Activated CD4-positive, CD25-positive, alpha-beta regulatory T cell treated with anti-CD3 and anti-CD28 coated beads, Interleukin-2, amount 50 U/mL, for 72 hours (primary cell): ENCODE measurements around the gene MAD1L1.

Source experiments
- DNase-seq: peaks from one replicate; pipeline ENCODE4 v3.0.0; 2021

The MAD1L1 gene

DNA sequence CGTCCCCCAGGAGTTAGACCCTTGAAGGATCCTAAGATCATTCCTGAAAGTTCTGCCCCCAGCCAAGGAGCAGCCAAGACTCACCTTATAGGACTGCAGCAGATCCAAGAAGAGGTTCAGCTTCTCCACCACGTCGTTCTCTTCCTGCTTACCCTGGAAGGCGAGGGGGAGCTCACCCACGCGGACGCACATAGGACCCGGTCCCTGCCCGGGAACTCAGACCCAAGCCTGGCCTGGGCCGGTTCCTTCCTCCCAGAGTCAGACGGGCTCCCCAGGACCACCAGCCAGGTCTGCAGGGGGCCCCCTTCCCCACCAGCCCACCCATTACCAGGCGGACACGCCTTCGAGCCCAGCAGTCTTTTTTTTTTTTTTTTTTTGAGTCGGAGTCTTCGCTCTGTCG, 24.9 kb upstream of the MAD1L1 start:
- no peak for DNase-seq

DNA sequence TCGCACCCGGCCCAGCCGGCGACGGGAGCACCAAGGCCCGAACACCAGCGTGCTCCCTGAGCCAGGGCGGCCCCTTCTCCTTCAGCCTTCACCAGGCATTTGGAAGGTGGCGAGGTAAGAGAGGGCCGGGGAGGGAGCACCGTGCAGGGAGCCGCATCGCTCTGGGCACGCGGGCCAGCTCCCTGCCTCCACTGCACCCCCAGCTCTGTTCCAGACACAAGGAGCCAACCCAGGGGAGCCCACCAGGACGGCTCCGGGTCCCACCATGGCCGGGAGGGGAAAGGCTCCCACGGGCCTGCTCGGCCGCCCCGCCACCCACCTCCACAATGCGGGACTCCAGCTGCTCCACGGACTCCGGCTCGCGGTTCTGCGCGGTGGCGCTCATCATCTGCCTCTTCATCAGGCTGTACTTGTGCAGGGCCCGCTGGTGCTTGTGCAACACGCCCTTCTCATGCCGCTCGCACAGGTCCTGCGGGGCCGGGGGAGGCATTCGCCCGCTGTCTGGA, 24.4 kb upstream of the MAD1L1 start:
- DNase-seq = no peak

DNA sequence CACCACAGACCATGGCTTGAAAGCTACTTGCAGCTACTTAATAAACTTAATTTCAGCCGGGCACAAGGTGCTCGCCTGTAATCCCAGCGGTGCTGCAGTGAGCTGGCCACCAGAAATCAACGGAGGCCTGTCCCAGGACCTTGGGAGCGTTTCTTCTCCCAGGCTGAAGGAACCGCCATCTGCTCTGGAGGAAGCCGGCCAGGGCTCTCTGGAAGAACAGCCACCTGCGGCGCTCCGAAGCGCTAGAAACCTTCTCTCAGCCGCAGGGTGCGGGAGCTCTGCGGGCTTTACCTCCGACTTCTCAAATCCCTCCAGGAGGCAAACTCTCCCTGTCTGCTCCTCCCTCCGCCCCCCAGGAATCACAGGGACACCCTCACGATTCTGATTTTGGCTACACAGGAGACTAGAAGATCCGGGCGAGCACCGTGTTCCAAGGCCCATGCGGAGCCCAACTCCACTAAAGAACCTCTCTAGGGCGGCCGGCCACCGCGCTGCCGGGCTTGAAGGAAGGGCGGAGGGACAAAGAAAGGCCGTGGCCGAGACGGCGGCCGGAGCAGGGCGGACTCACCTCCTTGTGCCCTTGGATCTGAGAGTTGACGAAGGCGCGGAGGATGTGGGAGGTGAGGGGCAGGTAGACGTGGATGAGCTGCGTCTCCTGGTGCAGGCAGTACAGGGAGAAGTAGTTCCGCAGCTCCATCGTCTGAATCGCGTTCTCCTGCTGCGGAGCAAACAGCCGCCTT, 23.7 kb upstream of the MAD1L1 start:
- DNase-seq = no peak

- DNase-seq = no peak
Measured at GRCh38 chr7:2255145-2256139, 22.7 kb upstream of the MAD1L1 start.

GRCh38 chr7:2254429-2255144, 21.8 kb upstream of the MAD1L1 start:
- no peak for DNase-seq

DNA sequence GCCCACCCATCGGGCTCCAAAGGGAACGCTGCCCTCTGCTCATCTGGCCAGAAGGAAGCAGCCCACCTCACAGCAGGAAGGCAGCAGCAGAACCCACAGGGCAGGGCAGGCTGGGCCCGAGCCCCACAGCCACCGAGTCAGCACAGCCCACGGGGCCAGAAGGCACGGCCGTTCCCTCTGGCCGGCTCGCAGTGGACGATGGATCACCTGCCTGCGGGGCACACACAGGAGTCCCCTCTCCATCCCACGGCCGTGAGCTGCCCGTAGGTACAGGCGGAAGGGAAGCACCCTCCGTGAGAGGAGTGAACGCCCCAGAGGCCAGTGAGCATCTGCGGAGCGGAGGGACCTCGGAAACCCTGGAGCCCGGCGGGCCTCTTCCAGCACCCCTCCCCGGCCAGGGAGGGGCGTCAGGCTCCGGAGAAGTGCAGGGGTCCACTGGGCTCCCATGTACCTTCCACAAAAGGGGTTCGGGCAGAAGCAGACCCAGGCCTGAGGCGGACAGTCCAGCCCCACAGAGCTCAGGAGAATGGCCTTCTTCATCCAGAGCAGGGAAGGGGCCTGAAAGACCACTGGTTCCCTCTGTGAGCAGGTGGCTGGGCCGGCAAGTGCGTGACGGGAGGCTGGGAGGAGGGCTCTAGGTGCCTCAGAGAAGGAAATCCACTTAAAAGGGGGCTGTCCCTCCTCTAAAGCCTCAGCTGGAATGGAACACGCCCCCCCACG, 20.9 kb upstream of the MAD1L1 start:
- no peak for DNase-seq

- no peak for DNase-seq
Measured at GRCh38 chr7:2253021-2253420, 20.3 kb upstream of the MAD1L1 start.

GRCh38 chr7:2251841-2252771, 19.4 kb upstream of the MAD1L1 start:
- no peak for DNase-seq

DNA sequence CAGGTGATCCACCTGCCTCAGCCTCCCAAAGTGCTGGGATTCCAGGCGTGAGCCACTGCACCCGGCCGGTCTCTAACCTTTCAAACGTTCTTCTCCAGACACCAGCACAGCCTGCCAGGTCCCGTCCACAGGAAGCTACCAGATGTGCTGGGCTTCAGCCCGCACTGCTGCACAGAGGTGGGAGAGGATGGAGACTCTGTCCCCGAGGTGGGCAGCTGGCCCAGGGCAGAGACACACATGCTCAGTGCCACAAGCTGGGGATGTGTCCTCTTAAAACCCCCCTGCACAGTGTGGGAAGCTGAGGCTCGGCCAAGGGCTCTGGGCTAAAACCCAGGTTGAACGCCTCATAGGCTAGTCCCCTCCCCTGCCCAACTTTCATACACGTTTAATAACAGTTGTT, 18.6 kb upstream of the MAD1L1 start:
- no peak for DNase-seq

DNA sequence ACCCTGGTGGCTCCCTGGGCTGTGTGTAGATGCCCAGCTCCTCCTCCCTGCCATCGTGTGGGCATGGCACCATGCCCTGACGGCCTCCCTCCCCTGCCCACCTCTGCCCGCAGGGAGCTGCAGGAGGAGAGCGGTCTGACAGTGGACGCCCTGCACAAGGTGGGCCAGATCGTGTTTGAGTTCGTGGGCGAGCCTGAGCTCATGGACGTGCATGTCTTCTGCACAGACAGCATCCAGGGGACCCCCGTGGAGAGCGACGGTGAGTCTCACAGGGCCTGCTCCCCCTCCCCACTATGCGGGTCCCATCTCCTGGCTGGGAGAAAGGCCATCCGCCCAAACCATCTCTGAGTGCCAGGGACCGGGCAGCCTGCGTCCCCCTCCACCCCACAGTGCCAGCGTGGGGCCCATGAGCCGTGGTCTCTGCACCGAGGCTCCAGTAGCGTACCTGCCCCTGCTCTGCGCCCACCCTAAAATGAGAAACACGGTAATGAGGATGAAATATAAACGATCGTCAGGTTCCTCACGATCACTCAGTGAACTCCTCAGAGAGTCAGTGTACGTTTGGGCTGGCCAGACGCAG, 17.1 kb upstream of the MAD1L1 start:
- no peak for DNase-seq

DNA sequence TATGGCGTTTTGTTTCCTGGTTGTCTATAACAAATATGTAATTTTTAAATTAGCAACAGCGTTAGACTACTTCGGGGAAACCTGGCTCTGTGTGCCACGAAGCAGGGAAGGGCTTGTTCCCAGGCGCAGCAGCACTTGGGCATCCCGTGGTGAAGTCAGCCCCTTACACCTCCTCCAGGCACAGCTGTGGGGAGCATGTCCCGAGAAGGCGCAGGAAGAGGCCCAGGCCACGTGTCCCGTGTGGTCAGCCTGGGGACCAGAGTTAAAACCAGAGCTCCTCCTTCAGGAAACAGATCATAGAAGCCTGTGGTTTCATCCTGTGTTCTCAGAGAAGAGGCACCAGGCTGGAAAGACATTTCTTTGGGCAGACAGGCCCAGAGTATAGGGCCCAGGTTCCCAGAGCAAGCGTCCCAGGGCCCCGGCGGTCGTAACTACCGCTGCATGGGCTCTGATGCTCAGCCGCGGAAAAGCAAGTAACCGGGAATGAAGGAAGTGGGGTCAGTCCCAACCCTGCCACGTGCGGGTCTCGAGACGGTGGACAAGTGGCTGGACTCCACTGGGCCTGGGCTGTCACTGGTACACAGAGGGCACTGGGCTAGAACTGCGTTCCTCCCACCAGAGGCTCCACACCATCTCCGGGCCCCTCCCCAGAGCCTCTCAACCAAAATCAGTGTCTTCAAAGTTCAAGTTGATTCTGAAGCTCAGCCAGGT, 16.4 kb upstream of the MAD1L1 start:
- no peak for DNase-seq

- DNase-seq = peak; percentile 43
Measured at GRCh38 chr7:2247141-2247995, 14.6 kb upstream of the MAD1L1 start.

DNA sequence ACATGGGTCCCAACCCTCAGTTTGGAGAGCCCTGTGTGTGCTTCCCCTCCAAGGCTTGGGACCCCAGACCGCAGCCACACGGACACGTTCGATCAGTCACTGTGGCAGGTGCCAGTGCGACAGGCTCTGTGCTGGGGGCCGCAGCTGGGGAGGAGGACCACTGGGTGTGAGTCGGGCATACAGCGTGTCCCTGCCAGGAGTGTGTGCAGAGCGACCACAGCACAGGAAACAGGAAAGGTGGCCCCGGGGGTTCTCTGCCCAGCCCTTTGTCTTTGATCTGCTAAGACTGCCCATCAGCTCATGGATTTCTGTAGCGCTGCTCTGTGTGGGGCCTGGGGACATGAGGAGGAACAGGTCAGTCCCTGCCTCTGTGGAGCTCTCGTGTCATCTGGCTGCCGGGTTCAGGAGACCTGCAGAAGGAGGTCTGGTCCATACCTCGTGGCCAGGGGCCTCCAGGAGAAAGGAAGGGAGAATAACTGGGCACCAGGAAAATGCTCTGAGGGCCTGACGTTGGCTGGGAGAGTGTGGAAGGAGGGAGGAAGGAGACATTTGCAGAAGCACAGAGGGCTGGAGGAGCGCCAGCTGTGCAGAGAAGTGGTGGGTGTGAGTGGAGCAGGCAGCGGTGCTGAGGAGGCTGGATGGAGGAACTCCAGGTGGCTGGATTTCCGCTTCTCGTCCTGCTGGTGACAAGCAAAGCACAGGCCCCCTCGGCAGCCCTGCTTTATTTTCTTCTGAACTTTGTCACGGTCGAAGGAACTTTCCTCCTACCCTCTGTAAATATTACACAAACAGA, 13.3 kb upstream of the MAD1L1 start:
- no peak for DNase-seq

GRCh38 chr7:2244404-2244995, 11.8 kb upstream of the MAD1L1 start:
- DNase-seq = no peak

DNA sequence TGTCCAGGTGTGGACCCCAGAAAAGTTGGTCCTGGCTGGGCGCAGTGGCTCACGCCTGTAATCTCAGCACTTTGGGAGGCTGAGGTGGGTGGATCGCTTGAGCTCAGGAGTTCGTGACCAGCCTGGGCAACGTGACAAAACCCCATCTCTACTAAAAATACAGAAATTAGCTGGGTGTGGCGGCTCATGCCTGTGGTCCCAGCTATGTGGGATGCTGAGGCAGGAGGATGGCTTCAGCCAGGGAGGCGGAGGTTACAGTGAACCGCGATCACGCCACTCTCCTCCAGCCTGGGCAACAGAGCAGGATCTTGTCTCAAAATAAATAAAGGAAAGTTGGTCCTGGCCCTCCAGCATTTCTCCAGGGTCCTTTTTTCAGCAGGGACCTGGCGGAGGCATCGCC, 10.7 kb upstream of the MAD1L1 start:
- no peak for DNase-seq

GRCh38 chr7:2242541-2243429, 10.0 kb upstream of the MAD1L1 start:
- DNase-seq = peak; percentile 36
